SK-N-SH (cell line): ENCODE measurements around the gene TGFBR3.

ENCODE experiments used
- JUND ChIP-seq: IDR thresholded peaks from 2 replicates; pipeline ENCODE4 v1.4.0; 2012
- MXI1 ChIP-seq: IDR thresholded peaks from 2 replicates; pipeline ENCODE4 v1.6.1; 2012; ENCODE audit warnings: mild to moderate bottlenecking, low read depth, low read length, improper control_type of control experiment
- RFX5 ChIP-seq: IDR thresholded peaks from 2 replicates; pipeline ENCODE4 v1.6.1; 2012; ENCODE audit warnings: mild to moderate bottlenecking, improper control_type of control experiment, low read length
- RXRA ChIP-seq: IDR thresholded peaks from 2 replicates; pipeline ENCODE4 v1.4.0; 2012; ENCODE audit warnings: low read depth, mild to moderate bottlenecking, borderline replicate concordance
- SMC3 ChIP-seq: IDR thresholded peaks from 2 replicates; pipeline ENCODE4 v1.6.1; 2012; ENCODE audit warnings: low read depth, low read length, improper control_type of control experiment
- TAF1 ChIP-seq: IDR thresholded peaks from 2 replicates; pipeline ENCODE4 v1.6.1; 2012; ENCODE audit warnings: low read depth, mild to moderate bottlenecking, low read length, moderate library complexity, borderline replicate concordance
- TF ChIP-seq, protein P1 (sequence below): fragments of 200-600 bp; sonication (generic); IDR thresholded peaks from 2 replicates; pipeline ENCODE4 v1.6.1; 2017; ENCODE audit warnings: antibody characterized with exemption, mild to moderate bottlenecking, moderate library complexity
- TF ChIP-seq, protein P2 (sequence below): IDR thresholded peaks from 2 replicates; pipeline ENCODE4; 2012

DNA sequence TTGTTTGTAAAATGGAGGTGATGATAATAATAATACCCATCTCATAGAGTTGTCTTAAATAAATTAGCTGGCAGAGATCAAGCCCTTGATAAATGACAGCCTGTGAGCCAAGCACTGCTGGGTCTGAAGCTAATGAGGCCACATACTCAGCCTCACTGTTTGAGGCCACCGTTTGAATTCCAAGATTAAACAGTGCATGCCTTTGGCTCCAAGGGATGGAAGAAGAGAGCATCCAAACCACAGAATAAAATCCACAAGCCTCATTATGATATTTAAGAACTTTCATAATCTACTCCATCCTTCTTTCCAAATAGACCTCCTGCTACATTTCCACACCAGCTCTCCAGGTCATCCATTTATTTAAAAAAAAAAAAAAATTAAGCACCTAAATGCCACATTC, 29.0 kb downstream of the TGFBR3 start:
- TF ChIP-seq TAF1 = no peak
- TF ChIP-seq, protein P1, sequence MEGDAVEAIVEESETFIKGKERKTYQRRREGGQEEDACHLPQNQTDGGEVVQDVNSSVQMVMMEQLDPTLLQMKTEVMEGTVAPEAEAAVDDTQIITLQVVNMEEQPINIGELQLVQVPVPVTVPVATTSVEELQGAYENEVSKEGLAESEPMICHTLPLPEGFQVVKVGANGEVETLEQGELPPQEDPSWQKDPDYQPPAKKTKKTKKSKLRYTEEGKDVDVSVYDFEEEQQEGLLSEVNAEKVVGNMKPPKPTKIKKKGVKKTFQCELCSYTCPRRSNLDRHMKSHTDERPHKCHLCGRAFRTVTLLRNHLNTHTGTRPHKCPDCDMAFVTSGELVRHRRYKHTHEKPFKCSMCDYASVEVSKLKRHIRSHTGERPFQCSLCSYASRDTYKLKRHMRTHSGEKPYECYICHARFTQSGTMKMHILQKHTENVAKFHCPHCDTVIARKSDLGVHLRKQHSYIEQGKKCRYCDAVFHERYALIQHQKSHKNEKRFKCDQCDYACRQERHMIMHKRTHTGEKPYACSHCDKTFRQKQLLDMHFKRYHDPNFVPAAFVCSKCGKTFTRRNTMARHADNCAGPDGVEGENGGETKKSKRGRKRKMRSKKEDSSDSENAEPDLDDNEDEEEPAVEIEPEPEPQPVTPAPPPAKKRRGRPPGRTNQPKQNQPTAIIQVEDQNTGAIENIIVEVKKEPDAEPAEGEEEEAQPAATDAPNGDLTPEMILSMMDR = no peak
- TF ChIP-seq, protein P2, sequence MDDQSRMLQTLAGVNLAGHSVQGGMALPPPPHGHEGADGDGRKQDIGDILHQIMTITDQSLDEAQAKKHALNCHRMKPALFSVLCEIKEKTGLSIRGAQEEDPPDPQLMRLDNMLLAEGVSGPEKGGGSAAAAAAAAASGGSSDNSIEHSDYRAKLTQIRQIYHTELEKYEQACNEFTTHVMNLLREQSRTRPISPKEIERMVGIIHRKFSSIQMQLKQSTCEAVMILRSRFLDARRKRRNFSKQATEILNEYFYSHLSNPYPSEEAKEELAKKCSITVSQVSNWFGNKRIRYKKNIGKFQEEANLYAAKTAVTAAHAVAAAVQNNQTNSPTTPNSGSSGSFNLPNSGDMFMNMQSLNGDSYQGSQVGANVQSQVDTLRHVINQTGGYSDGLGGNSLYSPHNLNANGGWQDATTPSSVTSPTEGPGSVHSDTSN = no peak
- TF ChIP-seq MXI1 = no peak
- no peak for TF ChIP-seq RXRA
- no peak for TF ChIP-seq RFX5
- TF ChIP-seq SMC3 = no peak
- TF ChIP-seq JUND = no peak
